SW 1271 (cell line): Measurements from ENCODE around the gene SLFN14.
"Not testable (repeated sequence)": the region's sequence is repeated elsewhere in the genome, so short reads cannot be mapped to it uniquely, and the experiment has no call there.

Experiments used
- DNase-seq, 2 experiments: peaks; one replicate each; lab custom pipeline; 2025; lab: John Stamatoyannopoulos, UW

SLFN14 gene

DNA sequence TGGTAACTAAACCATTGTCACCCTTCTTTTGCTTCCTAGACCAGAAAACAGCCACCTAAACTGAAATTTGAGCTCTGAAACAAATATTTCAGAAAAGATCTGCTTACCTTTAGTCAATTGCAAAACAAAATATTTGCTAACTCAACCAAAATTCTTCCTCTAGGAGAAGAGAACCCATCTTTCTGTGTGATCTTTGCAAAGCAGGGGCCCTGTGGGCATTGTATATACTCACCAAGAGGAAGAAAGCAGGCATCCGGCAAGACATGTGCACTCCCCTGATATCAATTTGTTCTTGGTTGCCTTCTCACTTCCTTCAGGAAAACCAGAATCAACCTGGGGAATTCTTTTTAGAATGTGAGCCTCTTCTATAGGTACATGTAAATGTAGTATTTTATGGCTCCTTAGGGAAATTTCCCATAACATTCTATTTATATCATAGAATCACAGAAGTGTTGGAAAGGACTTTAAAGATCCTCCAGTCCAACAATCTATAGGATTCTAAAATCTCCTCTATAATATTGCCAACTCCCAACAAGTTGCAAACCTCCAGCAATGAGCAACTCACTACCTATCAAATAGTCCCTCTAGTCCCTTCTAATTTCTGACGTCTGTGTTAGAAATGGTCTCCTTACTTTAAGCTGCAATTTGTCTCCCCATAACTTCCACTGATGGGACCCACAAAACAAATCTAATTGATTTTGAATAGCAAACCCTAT is 966 bp downstream of the SLFN14 start:
- DNase-seq, result no peak

DNA sequence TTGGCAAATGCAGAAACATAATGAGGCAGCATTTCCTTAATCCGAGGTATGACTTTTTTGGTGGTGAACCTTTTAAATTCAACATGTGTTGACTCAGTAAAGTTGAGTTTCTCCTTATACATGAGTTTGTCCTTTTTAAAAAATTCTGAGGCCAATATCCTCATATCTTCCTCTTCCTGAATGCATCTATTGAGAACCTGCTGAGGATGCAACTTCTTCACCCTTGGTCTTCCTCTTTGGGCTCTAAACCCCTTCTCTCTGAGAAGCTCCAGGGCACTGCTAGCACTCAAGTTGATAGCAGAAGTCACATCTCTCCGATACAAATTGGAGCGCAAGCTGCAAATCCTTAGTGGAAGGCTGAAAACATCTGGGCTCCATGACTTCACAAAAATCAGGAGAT is 3.3 kb downstream of the SLFN14 start:
- no peak for DNase-seq

DNA sequence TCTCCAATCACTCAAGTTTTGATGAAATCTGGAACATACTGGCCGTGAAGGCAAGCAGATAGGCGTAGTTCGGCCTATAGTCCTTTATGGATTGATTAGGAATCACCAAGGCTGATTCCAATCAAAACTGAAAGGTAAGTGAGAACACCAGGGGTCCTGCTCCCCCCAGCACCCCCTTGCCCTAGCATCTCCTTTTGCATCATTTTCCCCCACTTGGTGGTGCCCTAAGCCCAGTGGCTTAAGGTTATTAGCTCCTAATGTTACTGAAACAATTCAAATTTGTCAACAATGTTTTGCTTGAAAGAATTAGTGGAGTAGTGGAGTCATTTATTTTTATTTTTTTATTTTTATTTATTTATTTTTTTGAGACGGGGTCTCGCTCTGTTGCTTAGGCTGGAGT is 4.9 kb downstream of the SLFN14 start:
- no peak for DNase-seq

DNA sequence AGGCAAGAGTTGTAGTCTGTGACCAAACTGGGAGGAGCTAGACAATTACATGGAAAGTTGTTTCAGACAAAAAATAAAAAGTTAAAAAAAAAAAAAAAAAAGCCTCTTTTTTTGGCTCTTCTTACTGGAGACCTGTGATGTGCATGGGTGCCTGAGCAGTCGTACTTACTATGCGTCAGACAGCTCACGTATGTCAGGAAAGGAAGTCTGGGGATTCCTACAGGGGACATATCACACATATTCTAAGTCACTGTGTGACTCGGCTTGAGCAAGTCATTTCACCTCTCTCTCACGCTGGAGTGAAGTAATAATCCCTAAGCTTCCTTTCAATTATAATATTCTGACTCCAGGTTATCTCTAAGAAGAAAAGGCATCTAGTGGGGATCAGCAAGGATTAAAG is 6.0 kb downstream of the SLFN14 start:
- DNase-seq, result no peak

DNA sequence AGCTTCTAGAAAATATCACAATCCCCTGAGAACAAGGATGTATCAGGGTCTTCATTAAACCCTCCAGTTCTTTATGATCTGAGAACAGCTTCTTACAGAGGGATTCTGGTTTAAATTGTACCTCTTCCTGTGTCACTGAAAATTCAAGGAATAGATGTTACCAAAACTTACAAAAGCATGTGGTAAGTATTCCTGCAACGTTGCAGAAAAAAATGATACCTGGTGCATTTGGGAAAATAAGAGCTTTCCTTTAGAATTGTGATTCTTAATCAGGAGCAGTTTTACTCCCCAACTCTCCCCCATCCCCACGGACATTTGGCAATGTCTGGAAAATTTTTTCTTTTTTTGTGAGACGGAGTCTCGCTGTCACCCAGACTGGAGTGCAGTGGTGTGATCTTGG is 7.3 kb downstream of the SLFN14 start:
- no peak for DNase-seq

DNA sequence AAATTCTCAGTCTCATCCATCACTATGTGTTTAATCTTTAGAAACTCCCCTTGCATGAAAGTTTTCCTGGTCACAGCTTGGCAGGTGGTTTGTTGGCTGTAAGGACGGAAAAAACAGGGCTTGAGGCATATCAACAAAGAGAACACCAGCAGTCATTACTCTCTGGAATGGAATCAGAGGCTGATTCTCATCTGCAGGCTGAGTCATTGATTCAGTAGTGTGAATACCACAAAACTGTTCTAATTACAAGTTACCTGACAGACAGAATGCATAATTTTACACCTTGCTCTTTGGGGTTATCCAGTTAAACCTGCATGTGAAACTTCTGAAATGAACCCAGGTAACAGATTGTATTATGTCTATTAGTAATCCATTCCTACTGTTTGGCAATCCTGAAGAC is 11.6 kb downstream of the SLFN14 start:
- DNase-seq, result no peak

DNA sequence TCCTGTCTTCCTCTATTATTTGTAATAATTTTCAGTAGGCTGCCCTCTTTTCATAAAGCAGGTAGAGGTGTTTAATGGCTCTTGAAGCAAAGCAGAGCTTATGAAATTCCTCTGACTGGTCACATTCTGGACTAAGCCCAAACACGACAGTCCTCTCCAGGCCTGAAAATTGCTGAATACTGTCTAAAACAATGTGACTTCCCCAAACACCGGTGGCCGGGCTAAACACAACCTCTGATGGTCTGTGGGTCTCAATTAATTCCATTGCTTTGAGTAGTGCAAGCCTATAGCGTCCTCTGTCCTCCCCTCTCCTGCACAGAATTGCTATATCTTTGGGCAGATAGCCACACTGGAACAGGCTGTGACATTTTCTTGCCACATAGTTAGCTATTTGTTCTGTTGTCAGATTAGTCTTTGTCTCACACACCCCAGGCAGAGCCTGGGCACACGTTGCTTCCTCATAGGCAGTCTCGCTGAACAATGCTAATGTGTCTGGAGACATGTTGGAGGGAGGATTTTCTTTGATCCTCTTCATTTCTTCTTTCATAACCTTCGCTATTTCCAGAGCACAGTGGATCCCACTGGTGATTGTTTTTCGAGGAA is 12.3 kb downstream of the SLFN14 start:
- DNase-seq, result no peak

DNA sequence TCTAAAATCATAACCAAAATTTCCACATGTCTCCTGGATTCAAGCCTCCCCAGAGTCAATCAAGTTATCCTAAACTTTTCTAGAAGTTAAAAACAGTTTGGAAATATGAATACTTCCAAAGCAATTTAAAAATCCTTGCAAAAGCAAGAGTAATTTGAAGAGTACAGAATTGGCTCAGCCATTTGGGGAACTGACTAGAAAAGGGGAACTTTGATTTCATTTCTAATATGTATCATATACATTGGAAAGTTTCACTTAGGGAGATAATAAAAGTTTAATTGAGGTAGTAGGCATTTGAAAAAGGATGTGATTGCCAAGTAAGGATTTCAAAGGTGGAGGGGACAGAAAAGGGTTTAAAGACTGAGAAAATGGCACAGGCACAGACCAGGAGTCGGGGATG is 14.1 kb downstream of the SLFN14 start:
- DNase-seq, result no peak

DNA sequence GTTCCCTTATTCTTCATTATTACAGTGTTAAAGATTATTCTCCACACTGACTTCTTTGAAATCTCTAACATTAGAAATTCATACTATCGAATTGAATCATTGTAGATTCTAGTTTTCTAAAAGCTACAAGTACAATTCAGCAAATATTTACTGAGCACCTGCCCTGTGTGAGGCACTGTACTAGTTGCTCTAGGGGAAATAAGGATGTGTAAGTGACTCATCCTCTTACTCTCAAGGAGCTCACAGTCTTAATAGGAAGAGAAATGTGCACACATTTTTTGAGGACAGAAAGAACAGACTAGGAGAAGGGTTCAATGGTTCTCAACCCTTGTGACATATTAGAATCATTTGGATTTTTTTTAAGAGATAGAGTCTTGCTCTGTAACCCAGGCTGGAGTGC is 15.5 kb downstream of the SLFN14 start:
- DNase-seq, result no peak

DNA sequence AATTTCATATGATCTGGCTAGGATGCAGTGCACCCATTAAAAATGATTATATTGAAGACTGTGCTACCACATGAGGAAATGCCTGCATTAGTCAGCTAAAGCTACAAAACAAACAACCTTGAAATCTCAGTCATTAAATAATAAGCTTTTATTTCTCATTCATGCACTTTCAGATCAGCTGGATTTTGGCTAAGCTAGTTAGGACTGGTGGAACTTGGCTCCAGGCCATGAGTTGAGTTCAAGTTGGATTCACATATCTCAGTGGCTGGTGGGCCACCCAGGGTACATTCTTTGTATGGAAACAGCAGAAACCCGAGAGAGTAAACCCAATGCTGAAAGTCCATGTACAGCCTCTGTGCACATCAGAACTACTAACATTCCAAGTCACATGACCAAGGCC is 16.8 kb downstream of the SLFN14 start:
- DNase-seq, result no peak

DNA sequence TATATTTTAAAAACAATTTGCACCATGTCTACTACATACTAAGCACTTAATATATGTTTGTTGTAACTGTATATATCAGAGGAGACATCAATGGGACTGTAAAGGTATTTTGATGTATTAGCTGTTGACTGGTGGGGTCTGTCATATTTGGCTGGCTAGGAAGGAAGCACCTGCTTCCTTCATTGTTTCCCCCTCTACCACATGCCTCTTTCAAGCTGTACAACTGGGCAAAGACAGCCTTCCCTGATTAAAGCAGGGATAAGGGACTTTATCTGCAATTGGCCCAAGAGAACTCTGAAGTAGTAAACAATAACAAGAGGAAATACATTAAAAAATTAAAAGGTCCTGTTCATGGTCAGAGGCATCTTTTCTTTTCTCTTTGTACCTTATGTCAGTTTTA is 17.6 kb downstream of the SLFN14 start:
- DNase-seq, result no peak

DNA sequence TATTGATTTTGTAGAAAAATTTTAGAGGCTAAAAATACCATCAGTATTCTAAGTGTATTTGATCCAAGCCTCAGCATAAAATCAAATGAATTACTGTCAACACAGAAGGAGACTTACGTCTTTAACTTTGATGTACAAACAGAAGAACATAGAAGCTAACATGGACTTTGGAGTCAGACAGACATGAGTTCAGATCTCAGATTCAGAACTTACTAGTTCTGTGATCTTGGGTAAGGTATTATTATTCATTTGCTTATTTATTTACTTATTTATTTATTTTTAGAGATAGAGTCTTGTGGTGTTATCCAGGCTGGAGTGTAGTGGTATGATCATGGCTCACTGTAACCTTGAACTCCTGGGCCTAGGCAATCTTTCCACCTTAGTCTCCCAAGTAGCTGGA is 19.2 kb downstream of the SLFN14 start:
- no peak for DNase-seq

DNA sequence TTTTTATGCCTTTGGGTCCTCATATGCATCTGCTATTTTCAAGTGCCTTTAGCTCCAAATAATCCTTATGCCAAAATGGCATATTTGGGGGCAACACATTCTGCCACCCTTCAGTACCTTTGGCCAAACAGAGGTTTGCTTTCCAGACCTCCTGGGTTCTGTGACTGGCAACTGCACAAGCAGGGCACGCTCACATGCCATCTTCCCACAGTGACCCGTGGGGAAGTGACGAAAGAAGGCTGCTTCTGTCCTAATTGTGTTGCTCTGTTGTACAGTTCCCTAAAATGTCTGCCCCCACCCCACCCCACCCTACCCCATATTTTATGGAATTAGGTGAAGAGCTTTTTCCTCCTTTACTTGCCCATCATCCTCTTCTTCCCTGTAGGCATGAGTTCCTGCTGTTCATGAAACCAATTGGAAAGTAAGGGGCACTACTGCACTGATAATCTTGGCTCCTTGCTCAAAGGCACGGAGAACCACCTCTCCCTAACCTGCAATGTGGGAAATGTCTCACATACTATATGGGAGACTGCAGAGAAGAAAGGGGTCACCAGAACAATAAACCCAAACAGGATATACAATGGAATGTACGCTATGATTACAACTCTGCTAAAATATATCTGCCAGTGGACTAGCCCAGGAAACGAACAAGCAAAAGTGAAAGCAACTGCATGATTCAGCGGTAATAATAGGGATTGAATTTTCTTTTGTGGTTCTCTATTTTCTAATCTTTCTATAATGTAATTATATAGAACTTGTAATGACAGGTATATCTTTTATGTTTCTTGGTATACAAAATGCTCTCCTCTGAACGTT is 19.8 kb downstream of the SLFN14 start:
- peak in 1 of 2 experiments; percentile 33 for DNase-seq

DNA sequence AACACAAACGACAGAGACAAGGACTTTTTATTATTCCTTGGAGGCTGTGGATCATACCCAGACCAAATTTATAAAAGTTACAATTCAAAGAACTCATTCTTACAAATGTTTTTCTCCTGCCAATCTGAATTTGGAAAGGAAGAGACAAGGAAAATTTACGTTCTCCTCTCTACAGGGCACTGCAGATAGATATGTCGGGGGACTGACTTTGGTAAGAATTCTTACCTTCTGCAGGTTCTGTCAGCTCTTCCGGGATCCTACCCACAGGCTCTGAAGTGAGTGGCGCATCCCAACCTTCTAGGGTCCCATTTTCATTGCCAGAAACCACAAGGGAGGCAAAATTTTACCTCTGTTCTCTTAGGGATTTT is 21.0 kb downstream of the SLFN14 start:
- DNase-seq, result no peak

DNA sequence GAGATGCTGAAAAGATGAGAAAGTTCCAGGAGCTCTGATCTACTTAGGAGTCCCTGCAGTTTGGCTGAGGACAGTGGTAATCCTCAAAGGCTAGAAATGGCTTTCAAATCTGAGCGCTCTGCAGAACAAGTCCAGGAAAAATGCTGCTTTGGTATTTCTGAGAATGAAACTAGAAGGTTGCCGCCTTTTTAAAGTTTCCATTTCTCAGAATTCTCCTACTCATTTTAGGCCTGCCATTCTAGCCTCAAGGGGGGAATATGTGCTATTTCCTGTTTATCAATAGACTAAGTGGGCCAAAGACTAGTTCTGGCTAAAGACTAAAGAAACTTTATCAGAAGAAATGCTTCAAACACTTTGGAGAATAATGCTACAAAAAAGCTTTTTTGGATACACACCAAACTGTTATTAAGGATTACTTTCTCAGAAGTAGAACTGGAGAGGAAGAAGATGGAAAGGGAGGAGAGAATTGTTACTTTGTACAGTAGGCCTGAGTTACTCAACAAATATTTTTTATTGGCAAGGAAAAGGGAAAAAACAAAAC is 22.9 kb downstream of the SLFN14 start, which contains the start of gene SLFN12L:
Gene SLFN12L (minus strand): TSS at position 78 of the 541 bp plus-strand sequence. CDS start 15,314 bp downstream, outside the sequence.
- DNase-seq, result no peak

DNA sequence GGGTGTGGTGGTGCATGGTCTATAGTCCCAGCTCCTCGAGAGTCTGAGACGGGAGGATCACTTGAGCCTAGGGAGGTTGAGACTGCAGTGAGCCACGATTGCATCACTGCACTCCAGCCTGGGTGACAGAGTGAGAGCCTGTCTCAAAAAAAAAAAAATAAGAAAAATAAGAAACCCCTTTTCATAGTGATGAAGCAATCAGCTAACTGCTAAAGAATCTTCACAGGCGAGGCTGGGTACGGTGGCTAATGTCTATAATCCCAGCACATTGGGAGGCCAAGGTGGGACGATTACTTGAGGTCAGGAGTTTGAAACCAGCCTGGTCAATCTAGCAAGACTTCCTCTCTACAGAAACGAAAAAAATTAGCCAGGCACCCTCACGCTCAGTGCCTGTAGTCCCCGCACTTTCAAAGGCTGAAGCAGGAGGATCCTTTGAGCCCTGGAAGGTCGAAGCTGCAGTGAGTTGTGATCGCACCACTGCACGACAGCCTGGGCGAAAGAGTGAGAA is 23.9 kb downstream of the SLFN14 start:
- no peak for DNase-seq

DNA sequence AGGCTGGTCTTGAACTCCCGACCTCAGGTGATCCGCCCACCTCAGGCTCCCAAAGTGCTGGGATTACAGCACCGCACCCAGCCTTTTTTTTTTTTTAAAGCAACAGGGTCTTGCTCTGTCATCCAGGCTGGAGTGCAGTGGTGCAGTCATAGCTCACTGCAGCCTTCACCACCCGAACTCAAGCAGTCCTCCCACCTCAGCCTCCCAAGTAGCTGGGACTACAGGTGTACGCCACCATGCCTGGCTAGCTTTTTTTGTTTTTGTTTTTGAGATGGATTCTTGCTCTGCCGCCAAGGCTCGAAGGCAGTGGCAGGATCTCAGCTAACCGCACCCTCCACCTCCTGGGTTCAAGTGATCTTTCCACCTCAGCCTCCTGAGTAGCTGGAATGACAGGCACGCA is 25.2 kb downstream of the SLFN14 start:
- DNase-seq, result not testable (repeated sequence)

DNA sequence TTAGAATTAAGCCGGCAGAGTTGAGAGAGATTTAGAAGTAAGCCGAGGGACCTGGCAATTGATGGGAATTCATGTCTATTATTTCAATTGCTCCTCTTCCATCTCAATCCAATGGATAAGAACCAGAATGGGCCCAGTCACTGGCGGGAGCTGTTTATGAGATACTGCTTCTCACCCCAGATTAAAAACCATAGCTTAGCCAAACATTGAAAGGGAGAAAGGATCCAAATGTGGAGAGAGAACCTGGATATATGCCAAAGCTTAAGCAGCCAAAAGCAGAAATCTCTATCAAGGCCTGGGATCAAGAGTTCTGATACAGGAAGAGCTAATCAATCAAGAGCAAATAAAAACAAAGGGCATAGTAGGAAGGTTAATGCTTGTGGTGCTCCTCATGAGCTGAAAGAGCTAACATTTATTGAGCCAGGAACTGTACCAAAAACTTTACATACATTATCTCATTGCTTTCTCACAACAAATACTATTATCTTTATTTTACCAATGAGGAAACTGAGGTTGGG is 26.0 kb downstream of the SLFN14 start:
- no peak for DNase-seq

DNA sequence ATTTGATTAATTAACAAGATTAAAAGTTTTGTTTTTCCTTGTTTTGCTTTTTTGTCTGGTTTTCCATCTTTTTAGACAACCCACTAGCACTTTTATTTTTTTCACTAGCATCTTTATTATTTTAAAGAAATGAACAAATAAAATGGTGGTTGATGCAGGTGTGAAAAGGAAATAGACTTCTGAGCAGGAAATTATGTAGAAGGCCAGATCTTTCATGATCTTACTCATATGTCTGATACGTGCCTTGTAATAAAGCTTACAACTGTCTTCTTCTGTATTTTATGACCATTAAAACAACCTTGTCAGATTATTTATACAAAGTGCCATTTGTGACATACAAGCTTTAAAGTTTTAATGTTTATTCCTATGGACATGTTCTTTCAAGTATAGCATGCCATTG is 29.5 kb downstream of the SLFN14 start:
- DNase-seq, result no peak

DNA sequence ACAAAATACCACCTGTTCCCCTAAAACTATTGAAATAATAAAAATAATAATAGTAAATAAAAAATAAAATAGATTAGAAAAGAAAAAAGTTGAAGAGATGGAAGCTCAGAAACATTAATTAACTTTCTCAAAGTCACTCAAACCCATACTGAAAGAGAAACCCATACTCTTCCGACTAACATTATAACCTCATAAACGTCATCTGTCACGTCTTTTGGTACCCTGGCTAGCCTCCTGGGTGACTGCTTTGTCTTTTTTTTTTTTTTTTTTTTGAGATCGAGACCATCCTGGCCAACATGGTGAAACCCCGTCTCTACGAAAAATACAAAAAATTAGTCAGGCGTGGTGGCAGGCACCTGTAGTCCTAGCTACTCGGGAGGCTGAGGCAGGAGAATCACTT is 30.8 kb downstream of the SLFN14 start:
- DNase-seq, result no peak

DNA sequence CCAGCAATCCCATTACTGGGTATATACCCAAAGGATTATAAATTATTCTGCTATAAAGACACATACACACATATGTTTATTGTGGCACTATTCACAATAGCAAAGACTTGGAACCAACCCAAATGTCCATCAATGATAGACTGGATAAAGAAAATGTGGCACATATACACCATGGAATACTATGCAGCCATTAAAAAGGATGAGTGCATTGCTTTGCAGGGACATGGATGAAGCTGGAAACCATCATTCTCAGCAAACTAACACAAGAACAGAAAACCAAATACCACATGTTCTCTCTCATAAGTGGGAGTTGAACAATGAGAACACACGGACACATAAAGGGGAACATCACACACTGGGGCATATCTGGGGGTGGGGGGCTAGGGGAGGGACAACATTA is 31.3 kb downstream of the SLFN14 start:
- not testable (repeated sequence) for DNase-seq

DNA sequence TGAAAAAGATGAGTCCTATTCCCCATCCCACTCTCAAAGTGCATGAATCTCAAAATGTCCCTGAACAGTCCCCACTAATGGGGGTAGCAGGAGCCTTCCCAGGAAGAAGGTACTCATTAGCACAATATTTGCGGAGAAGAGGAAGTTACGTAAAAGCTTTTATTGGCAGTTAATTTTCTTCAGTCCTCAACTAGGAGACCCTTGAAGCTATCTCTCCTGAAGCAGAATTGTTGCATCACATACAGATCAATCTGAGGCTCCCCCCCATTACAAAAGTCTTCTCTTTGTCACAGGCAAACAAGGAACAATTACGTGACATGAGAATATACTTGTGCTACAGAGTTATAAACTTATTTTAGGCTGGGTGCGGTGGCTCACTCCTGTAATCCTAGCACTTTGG is 37.3 kb downstream of the SLFN14 start:
- DNase-seq, result no peak
